Midbrain (tissue), 1 donor: ENCODE data around the gene TTC7B.

Source experiments
- DNase-seq: peaks from one replicate; lab custom pipeline; 2025; lab: John Stamatoyannopoulos, UW

TTC7B gene

DNA sequence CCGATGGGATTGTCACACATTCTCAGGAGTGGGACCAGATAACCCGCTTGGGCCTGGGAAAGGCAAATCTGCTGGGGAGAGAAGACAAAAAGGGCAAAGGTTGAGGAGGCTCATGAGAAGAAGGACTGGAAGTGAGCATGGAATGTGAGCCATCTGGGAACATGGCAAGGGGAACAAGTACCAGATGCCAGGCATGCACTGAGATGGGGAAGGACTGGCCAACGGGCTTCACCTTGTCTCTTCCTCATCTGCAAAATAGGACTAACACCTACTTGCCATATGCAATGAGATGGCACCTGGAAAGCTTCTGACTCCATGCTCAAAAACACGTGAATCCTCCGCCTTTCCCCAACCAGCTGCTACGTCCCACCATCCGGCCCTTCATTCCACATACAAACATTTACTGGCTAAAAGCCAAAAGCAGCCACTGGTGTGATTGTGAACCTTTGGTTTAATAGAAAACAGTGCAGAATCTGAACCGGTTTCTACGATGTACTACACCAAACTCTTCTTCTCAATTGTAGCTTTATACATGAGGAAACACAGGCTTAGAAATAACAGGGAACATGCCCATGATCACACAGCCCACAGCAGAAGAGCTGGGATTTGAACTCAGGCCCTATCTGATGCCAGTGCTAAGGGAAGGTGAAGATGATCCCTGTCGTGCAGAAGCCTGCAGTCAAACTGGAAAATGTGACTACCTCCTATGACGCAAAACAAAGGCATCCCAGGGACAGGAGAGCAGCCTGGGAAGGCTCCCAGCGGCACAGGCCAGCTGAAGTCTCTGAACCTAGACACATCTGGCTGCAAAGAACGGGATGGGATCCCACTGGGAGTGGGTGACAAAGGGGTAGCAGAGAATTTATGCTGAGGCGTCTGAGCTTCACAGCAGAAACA, 112.1 kb downstream of the TTC7B start:
- DNase-seq = no peak

DNA sequence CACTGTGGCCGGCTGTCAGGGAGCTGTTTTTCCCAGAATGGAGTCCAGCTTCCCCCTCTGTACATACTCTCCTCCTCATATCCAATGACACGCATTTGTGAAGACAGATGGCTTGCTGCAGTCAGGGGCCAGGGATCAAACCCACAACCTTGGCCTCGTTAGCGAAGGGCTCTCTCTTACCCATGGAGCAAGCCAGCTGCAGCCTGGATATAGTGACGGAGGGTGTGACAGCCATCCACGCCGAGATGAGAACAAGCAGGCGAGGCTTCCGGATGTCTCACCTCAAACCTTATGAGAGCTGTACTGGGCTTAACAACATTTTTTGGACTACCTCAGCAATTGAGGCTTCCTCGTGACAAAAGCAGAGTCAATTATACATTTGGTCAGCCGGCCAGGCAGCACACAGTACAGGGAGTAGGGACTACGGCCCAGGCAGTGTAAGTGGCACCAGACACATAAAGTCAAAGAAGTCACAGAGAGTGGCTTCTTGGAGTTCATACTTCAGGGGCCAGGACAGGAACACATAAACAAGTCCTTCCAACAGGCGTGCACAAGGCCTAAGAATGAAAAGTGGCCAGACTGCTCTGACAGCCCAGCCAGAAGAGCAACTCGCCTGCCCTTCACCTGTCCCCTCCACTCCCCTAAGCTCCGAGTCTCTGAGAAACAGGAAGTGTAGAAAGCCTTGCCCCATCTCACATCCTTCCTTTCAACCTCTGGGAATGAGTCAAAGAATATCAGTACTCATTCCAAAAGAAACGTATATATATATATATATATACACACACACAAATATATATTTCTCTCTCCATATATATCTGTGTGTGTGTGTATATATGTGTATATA, 115.1 kb downstream of the TTC7B start:
- DNase-seq = no peak

DNA sequence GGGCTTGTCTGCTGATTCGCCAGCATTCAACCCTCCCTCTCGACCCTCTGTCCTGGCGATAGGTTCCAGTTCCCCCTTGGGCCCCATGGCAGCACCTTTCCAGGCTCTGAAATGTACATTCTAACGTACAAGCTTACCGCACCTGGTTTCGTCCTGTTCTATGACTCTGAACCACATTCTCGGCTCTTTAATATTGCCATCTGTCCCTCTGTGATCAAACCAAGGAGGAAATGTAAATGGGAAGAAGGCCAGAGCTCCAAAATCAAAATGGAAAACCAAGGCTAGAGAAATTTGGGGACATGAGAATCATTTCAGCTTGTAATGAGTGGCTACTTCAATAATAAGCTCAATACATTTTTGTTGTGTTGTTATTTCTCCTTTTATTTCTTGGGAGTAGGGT, 117.2 kb downstream of the TTC7B start:
- no peak for DNase-seq

DNA sequence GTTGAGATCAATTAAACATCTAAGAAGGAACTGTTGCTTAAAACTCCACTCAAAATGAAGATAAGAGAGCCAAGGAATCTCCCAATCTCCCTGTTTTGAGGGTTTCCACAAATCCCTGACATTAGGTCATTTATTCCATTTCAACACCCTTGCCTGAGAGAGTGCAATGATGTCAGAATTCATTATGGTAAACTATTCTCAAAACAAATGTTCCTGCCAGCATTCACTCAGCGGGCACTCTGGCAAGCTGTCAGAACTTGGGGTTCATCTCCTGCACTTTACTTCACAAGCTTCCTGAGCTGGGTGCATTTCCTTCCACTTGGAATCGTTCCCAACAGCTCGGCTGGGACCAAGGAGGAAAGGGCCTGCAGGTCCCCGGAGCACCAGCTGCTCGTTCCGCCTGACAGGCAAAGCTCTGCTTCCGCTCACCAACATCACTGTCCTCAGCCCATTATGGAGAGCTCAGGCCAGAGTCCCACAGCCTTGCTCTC, 117.8 kb downstream of the TTC7B start:
- peak; percentile 86 for DNase-seq

DNA sequence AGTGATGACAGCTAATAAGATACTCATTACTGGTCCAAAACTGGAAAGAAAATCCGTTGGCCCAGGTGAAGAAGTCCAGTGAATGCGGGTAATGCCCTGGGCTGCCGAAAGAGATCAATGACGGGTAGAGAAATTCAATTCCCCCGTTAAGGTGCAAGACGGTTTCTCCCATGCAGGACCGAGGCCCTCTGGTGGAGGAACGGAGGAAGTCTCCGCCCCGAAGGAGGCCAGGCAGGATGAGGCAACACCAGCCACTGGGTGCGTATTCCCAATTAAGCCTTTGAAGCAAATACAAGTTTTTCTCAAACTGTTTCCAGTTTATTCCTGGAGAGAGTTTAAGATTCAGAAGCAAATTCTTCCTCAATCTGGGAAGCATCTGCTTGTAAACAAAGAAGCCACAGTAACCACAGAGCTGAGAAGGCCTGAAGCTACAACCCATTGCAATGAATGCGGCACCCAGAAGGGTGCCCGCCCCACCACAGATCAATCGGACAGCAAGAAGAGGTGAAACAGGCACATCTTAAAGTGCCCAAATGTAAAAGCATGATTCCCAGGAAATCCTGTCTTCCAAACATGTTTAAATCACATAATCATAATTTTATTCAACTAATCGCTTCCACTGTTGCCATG, 118.5 kb downstream of the TTC7B start:
- peak; percentile 92 for DNase-seq

DNA sequence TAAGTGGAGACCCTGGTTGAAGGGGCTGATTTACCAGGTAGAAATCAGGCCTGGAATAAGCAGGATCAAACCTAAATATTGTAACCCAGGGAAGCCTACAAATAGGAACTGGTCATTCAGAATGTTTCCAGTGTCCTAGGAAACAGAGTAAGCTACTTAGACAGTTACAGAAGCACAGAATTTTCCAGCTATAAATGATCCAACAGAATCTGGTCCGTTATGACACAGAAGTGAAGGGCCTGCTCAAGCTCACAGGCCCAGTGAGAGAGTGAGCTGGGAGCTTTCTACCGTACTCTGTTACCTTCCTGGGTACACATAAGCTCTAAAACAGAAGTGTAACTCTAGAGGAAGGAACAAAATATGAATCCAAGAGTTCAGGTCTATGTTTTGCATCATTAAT, 119.1 kb downstream of the TTC7B start:
- DNase-seq = peak; percentile 58

DNA sequence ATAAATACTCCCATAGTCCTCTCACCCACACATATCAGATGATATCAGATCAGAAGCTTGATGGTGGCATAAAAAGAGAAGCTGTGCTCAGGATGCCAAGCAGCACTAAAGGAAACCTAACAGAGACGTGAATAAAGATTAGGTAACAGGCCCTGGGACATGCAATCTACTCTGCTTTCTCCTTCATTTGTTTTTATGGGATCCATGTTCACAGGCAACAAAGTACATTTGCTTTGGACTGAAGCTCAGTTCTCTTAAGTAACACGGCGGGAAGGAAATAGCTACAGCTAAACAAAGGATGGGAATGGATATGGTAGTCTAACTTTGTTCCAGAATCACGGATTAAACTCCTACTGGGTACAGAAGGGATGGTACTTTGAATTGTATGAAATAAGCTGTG, 119.5 kb downstream of the TTC7B start:
- DNase-seq = peak; percentile 14

DNA sequence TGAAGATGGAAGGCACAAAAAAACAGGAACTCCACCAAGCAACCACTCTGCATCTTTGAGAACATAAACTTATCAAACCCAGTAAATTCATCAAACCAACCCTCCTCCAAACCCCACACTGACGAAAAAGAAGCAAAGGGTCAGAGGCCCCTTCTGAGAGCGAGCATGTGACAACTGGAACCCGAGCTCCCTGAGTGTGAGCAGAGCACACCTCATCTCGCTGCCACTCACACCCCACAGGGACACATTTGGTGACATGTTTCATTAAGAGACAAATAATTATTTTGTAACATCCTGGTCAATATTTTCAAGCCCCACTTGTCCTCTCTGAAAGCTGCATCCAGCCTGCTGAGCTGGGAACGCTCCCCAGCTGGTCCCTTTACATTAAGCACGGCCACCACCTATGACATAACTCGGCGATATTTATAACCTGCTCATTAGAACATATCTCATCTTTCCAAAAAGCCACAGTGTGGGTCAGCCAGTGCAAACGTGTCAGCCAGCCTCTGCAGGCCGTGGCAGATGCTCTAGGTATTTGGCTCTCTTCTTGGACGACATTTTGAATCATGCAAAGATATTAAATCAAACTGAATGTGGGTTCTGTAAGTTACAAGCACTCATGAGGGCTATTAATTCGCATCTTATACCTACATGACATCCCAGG, 120.1 kb downstream of the TTC7B start:
- DNase-seq = no peak

DNA sequence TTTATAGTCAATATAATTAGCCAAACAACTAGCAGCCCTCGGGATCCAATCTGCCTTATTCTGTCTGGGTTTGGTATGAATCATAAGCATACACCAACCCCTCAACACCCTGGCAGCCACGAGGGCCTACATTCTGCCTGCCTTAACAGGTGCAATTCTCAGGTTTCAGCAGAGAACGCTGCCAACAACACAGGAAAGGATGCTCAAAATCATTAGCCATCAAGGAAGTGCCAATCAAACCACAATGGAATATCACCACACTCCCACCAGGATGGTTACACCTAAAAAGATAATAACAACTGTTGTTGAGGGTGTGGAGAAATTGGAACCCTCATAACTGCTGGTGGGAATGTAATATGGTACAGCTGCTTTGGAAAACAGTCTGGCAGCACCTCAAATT, 122.8 kb downstream of the TTC7B start:
- DNase-seq = no peak

DNA sequence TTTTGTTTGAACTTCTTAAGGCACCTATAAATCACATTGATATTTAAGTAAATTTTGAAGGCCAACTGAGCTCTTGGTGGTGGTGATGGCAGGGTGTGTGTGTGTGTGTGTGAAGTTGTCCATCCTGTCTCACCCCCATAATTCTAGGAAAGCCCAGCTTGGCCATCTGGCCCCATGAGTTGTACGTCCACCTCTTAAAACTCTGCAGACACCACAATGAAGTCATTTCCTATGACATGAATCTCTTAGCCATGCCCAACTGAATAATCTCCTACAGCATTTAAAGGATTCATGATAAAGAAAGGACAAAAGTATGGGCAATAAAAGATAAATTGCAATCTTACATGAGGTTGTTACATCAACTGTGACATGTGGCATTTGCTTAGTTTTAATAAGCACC, 123.4 kb downstream of the TTC7B start:
- no peak for DNase-seq

DNA sequence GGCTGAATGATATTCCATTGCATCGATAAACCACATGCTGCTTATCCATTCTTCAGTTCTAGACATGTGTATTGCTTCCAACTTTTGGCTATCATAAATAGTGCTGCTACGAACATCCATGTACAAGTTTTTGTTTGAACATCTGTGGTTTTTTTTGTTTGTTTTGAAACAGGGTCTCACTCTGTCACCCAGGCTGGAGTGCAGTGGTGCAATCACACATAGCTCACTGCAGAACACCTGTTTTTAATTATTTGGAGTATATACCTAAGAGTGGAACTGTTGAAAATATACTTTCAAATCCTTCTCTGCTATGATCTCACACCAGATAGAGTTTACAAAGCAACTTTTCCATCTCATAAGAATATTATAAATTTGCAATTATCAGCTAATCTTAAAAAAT, 124.2 kb downstream of the TTC7B start:
- no peak for DNase-seq

DNA sequence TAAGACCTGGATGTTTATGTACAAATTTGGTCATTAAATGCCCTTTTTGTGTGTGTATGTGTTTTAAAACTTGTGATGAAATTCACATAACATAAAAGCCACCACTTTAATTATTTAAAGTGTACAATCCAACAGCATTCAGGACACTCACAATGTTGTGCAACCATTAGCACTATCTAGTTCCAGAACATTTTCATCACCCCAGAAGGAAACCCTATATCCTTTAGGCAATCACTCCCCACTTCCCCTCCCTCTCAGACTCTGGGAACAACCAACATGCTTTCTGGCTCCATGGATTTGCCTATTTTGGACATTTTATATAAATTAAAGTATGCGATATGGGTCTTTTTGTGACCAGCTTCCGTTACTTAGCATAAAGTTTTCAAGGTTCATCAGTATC, 124.6 kb downstream of the TTC7B start:
- DNase-seq = no peak

DNA sequence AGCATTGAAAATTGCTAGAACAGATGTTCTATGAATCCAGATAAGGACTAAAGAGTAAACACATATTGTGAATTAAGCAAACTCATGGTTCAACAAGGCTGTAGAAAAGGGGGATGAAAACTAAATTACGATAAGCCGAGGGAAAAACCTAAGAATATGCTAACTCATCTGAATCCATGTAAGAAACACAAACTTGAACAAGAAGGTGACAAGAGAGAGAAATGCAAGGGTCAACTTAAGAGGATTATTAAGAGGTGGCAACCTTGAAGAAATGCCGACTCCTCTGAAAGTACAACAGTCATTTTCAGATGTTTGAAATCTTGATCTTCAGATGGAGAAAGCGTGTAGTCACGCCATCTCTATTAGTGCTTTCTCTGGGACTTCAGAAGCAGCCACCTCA, 128.6 kb downstream of the TTC7B start:
- DNase-seq = no peak

DNA sequence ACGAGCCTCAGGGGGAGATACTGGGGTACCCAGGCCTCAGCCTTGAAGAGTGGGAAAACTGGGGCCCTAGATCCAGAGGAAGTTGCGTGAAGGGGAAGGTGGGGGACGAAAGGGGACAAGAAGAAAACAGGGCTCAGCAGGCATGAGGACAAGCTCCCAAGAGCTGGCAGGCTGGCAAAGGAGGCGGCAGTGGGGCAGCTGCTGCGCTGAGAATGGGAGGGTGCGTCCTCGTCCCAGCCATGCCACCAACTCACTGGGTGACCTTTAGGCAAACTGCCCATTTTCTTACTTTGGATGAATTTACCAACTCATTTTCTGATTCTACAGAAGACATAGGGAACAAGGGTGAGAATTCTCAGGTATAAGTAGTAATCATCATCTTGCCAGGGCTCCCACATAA, 133.6 kb downstream of the TTC7B start:
- DNase-seq = no peak

DNA sequence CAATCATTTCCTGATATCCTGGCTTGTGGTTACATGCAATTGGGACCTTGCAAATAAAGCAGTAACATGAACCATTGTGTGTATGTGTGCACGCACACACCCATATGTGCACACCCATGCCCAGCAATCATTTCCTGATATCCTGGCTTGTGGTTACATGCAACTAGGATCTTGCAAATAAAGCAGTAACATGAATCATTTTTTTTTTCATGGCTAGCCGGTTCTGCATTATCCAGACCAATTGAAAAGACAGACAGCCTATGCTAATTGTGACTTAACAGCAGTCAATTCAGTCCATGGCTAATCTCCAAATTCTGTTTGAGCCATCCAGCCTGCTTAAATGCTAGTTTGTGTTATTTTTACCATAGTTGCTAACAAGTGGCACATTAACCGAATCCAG, 134.3 kb downstream of the TTC7B start:
- no peak for DNase-seq

DNA sequence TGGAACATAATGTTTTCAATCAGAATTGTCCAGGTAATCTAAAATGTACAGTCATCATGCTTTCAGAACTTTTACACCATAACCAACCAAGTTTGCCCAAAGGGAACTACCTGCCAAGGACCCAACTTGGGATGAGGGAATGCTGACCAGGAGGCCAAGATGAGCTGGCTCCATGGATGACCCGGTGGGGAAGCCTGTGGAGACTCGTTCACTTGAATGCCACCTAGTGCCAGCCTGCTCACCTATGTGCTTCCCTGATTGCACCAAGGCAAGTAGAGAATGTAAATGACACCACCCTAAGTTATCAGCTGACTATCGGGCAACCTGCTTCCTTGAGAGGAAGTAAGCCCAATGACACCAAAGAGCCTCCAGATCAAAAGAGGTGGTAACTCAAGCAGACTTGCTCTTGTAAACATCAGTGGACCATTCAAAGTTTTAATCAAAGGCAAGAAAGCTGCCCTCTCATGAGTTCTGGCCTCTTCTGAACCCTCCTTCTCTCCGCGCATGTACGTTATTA, 137.3 kb downstream of the TTC7B start:
- no peak for DNase-seq

DNA sequence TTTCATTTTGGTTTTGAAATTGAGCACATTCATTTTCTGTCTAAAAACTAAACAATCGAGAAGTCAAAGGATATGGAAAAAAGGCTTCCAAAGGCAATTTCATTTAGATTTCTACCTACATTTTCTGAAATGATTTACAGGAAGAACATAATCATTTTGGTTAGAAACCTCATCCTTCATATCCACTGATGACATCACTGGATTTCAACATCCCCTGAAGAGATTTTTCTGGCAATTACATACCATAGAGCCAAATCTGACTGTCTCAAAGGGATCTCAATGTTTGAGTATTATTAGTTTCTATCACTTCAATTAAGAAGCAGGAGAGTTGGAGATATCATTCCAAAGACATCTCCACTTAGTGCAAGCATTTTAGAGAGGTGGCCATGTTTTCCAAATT, 137.8 kb downstream of the TTC7B start:
- no peak for DNase-seq

DNA sequence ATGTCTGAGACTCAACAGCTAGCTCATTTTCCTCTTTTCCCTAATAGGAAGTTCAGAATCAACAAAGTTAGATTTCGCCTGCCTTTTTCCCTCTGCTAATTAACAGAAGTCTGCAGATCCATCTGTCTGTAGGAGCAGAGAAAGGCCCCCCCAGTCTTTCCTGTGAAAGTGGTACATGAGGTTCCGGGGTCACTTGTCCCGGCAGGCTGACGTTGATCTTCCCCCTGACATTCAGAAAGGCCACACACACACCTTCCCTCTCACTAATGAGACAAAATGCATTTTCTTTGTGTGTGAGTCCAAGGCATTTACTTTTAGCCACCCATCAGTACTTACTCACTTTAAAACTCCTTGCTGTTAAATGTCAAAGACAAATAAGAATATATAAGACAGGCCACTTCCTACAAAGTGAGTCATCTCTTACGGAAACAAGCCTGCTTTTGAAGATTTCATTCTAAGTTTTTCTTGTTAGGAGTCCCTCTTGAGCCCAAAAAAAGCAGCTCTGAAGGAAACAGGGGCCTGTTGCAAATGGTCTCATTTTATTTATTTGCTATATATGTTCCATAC, 138.7 kb downstream of the TTC7B start:
- DNase-seq = no peak

DNA sequence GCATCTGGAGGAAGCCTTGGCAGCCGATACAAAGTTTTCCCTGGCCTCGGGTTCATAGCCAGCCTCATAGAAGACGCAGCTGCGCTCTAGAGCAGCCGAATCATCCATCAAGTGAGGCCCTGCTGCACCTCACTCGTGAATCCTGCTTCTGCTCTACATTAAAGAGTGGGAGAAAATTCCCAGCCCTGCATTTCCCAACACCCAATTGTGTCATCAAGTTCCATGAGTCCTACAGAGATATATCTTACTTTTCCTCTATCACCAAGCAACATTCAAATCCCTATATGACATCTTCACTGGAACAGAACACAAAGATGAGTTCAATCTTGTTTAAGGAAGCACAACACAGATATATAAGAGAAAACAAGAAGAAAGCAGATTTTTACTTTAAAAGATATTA, 139.3 kb downstream of the TTC7B start:
- no peak for DNase-seq

DNA sequence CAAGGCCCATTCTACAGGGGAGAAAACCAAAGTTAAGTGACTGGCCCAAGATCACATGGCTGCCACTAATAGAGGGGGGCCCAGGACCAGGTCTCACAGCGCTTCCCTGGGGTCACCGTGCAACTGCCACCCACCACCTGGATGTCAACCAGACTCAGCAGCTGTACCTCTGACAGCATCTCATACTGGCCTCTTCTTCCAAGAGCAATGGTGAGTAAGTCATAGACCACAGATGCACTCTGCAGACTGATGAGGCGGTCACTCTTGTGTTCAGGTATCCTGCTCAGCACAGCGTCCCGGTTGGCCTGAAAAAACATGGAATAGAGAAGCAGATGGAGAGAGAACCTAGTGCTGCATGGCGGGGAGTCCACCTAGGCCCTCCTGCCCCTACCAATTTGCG, 139.9 kb downstream of the TTC7B start:
- no peak for DNase-seq

DNA sequence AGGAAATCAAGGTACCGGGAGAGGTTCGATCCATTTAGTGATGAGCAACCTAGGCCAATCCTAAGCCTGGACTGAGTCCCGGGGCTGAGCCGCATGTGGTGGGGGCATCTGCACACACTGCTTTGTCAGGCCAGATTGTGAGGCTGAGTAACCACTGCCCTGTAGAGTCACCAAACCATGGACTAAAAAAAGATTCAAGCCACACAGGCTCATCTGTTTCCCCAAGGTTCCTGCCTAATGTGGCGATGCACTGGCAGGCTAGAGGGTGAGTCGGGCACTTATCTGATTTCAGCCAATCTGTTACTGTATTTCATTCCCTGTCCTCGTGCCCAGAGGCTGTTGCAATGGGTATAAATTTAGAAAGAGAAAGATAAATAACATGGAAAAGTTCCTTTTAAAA, 140.8 kb downstream of the TTC7B start:
- no peak for DNase-seq
